Measurements from ENCODE around the gene TMEM95. TPM values are rescaled to one million over a fixed set of nuclear protein-coding genes. Genes with fewer than 3 reads are reported as not detected.

Gene TMEM95
- total RNA-seq, 1 donor from 2014 or later = not detected

- peaks cover 13% of the 10 kb centered on the region for H3K4me1 Mint-ChIP-seq
- H3K27me3 Mint-ChIP-seq = no peaks in the 10 kb centered on the region
- no peak overlapping the region for H3K4me3 Mint-ChIP-seq
- H3K36me3 Mint-ChIP-seq (ENCODE audit: low read depth) = peaks cover 48% of the 10 kb centered on the region
- intact Hi-C loops (cut with micrococcal nuclease) = no loop called here
- H3K27ac Mint-ChIP-seq = no peak overlapping the region
- no peak for DNase-seq
- H3K9me3 Mint-ChIP-seq = no peaks in the 10 kb centered on the region
These were observed 8.0 kb upstream of the TMEM95 start for GRCh38 chr17:7346761-7347614.

GRCh38 chr17:7347630-7348477 is 7.1 kb upstream of the TMEM95 start:
- intact Hi-C loops (cut with micrococcal nuclease) = no loop called here
- H3K4me3 Mint-ChIP-seq = no peak overlapping the region
- no peaks in the 10 kb centered on the region for H3K27me3 Mint-ChIP-seq
- H3K27ac Mint-ChIP-seq = peak overlapping the region; percentile 29
- H3K36me3 Mint-ChIP-seq (ENCODE audit: low read depth) = peaks cover 49% of the 10 kb centered on the region
- peak; percentile 56 for DNase-seq
- H3K9me3 Mint-ChIP-seq = no peaks in the 10 kb centered on the region
- peaks cover 19% of the 10 kb centered on the region for H3K4me1 Mint-ChIP-seq

GRCh38 chr17:7348478-7349242 is 6.3 kb upstream of the TMEM95 start:
- peaks cover 46% of the 10 kb centered on the region for H3K36me3 Mint-ChIP-seq (ENCODE audit: low read depth)
- intact Hi-C loops (cut with micrococcal nuclease) = no loop called here
- peaks cover 18% of the 10 kb centered on the region for H3K4me1 Mint-ChIP-seq
- no peaks in the 10 kb centered on the region for H3K27me3 Mint-ChIP-seq
- no peak overlapping the region for H3K4me3 Mint-ChIP-seq
- H3K9me3 Mint-ChIP-seq = no peaks in the 10 kb centered on the region
- peak; percentile 58 for DNase-seq
- peak overlapping the region; percentile 75 for H3K27ac Mint-ChIP-seq

GRCh38 chr17:7351665-7352502 is 3.1 kb upstream of the TMEM95 start, which contains the start of gene KCTD11:
TSS of gene KCTD11 (plus strand) at chr17:7352162.
- peaks cover 35% of the 10 kb centered on the region for H3K36me3 Mint-ChIP-seq (ENCODE audit: low read depth)
- H3K4me1 Mint-ChIP-seq = peaks cover 33% of the 10 kb centered on the region
- no peaks in the 10 kb centered on the region for H3K27me3 Mint-ChIP-seq
- peak within 1 kb of the TSS; percentile 88 for H3K4me3 Mint-ChIP-seq
- H3K9me3 Mint-ChIP-seq = no peaks in the 10 kb centered on the region
- peak; percentile 94 for DNase-seq
- H3K27ac Mint-ChIP-seq = peak within 1 kb of the TSS; percentile 92
- intact Hi-C loops (cut with micrococcal nuclease) = loop anchor here (1.0 to 5.0 kb wide), 5 partner anchors 15 to 130 kb away; partner anchors contain the start of genes ACAP1, POLR2A, SLC2A4 and SLC35G6

- intact Hi-C loops (cut with micrococcal nuclease) = loop anchor here (2.0 to 5.0 kb wide), 3 partner anchors 52 to 130 kb away; partner anchors contain the start of genes POLR2A, SLC2A4, SLC35G6 and TMEM256
- no peaks in the 10 kb centered on the region for H3K27me3 Mint-ChIP-seq
- peak overlapping the region; percentile 92 for H3K27ac Mint-ChIP-seq
- peaks cover 33% of the 10 kb centered on the region for H3K4me1 Mint-ChIP-seq
- no peak for DNase-seq
- H3K36me3 Mint-ChIP-seq (ENCODE audit: low read depth) = peaks cover 30% of the 10 kb centered on the region
- no peaks in the 10 kb centered on the region for H3K9me3 Mint-ChIP-seq
- peak overlapping the region; percentile 88 for H3K4me3 Mint-ChIP-seq
These were observed 2.5 kb upstream of the TMEM95 start for GRCh38 chr17:7352503-7352889.

GRCh38 chr17:7352910-7353635 is 1.9 kb upstream of the TMEM95 start:
- H3K4me1 Mint-ChIP-seq = peaks cover 33% of the 10 kb centered on the region
- no peaks in the 10 kb centered on the region for H3K9me3 Mint-ChIP-seq
- no peaks in the 10 kb centered on the region for H3K27me3 Mint-ChIP-seq
- DNase-seq = no peak
- H3K36me3 Mint-ChIP-seq (ENCODE audit: low read depth) = peaks cover 25% of the 10 kb centered on the region
- intact Hi-C loops (cut with micrococcal nuclease) = loop anchor here (2.0 to 5.0 kb wide), 3 partner anchors 52 to 129 kb away; partner anchors contain the start of genes POLR2A, SLC2A4, SLC35G6 and TMEM256
- H3K27ac Mint-ChIP-seq = peak overlapping the region; percentile 92
- H3K4me3 Mint-ChIP-seq = peak overlapping the region; percentile 88

- peak overlapping the region; percentile 81 for H3K27ac Mint-ChIP-seq
- DNase-seq = peak; percentile 74
- peaks cover 28% of the 10 kb centered on the region for H3K4me1 Mint-ChIP-seq
- H3K36me3 Mint-ChIP-seq (ENCODE audit: low read depth) = peaks cover 18% of the 10 kb centered on the region
- intact Hi-C loops (cut with micrococcal nuclease) = loop anchor here (5.0 kb wide), 1 partner anchor 128 kb away; the partner anchor contains the start of genes POLR2A and SLC35G6
- no peaks in the 10 kb centered on the region for H3K9me3 Mint-ChIP-seq
- H3K27me3 Mint-ChIP-seq = no peaks in the 10 kb centered on the region
- H3K4me3 Mint-ChIP-seq = peak overlapping the region; percentile 36
These were observed 603 bp upstream of the TMEM95 start for GRCh38 chr17:7354262-7354843.

- Mint-ChIP-seq H3K9me3 (no peaks in the 10 kb centered on the region), H3K27me3 (no peaks in the 10 kb centered on the region), H3K36me3 (ENCODE audit: low read depth) (peaks cover 10% of the 10 kb centered on the region), H3K4me1 (peaks cover 24% of the 10 kb centered on the region), H3K4me3 (no peak overlapping the region), H3K27ac (no peak overlapping the region)
- DNase-seq = no peak
- intact Hi-C loops (cut with micrococcal nuclease) = no loop called here
These were observed 617 bp downstream of the TMEM95 start for GRCh38 chr17:7355573-7355972.

GRCh38 chr17:7356072-7356549 is 1.2 kb downstream of the TMEM95 start:
- Mint-ChIP-seq H3K27ac (peak overlapping the region; percentile 73), H3K4me1 (peaks cover 23% of the 10 kb centered on the region), H3K9me3 (no peaks in the 10 kb centered on the region), H3K36me3 (ENCODE audit: low read depth) (peaks cover 9% of the 10 kb centered on the region), H3K27me3 (no peaks in the 10 kb centered on the region), H3K4me3 (no peak overlapping the region)
- intact Hi-C loops (cut with micrococcal nuclease) = loop anchor here (1.0 to 2.0 kb wide), 4 partner anchors 39 to 331 kb away; partner anchors contain the start of genes PLSCR3, SENP3, TMEM102 and TP53
- peak; percentile 96 for DNase-seq

GRCh38 chr17:7356756-7357155 is 1.8 kb downstream of the TMEM95 start:
- no peaks in the 10 kb centered on the region for H3K27me3 Mint-ChIP-seq
- no peak for DNase-seq
- no peak overlapping the region for H3K27ac Mint-ChIP-seq
- peaks cover 21% of the 10 kb centered on the region for H3K4me1 Mint-ChIP-seq
- peaks cover 6% of the 10 kb centered on the region for H3K36me3 Mint-ChIP-seq (ENCODE audit: low read depth)
- intact Hi-C loops (cut with micrococcal nuclease) = loop anchor here (1.0 to 2.0 kb wide), 4 partner anchors 38 to 330 kb away; partner anchors contain the start of genes PLSCR3, SENP3, TMEM102 and TP53
- H3K4me3 Mint-ChIP-seq = no peak overlapping the region
- no peaks in the 10 kb centered on the region for H3K9me3 Mint-ChIP-seq

- no peak for DNase-seq
- Mint-ChIP-seq H3K4me3 (no peak overlapping the region), H3K27me3 (no peaks in the 10 kb centered on the region), H3K36me3 (ENCODE audit: low read depth) (peaks cover 5% of the 10 kb centered on the region), H3K9me3 (no peaks in the 10 kb centered on the region), H3K27ac (no peak overlapping the region), H3K4me1 (peaks cover 21% of the 10 kb centered on the region)
- intact Hi-C loops (cut with micrococcal nuclease) = loop anchor here (2.0 kb wide), 2 partner anchors 37 to 329 kb away; partner anchors contain the start of genes PLSCR3 and TP53
These were observed 2.4 kb downstream of the TMEM95 start for GRCh38 chr17:7357381-7357780.

All from activated CD4-positive, alpha-beta T cell treated with anti-CD3 and anti-CD28 coated beads, Interleukin-2, amount 10 ng/mL, durations not matched to agents 24 days and 14 days (primary cell).